Measurements from ENCODE around the gene P2RX6. TPM values are rescaled to one million over a fixed set of nuclear protein-coding genes. Genes with fewer than 3 reads are reported as not detected.
A peak's percentile ranks its signal among the peaks of the same experiment; 100 is the strongest.

Gene P2RX6
- total and polyA plus RNA-seq, 9 of the 15 experiments (the other 6 are each of a cell fraction or from before 2014, with no cell fraction given) = 0.01 to 3.9 (median 1.5) TPM; not detected in 1

GRCh38 chr22:21029486-21030025 lies 14.6 kb downstream of the P2RX6 start (continued):
- TF ChIP-seq TAL1 (IDR thresholded peaks at IDR 0.05) (no peak), ZNF668 (CRISPR knock-in tag; IDR thresholded peaks at IDR 0.05) (no peak), CAMTA2 (CRISPR knock-in tag; conservative IDR thresholded peaks at IDR 0.05) (0 out of 2 replicates have a peak, but pooled peaks have one; percentile 9), L3MBTL2 (IDR thresholded peaks at IDR 0.05) (no peak), ZNF324 (CRISPR knock-in tag; IDR thresholded peaks at IDR 0.05) (no peak), TBL1XR1 (IDR thresholded peaks at IDR 0.05; ENCODE audit: low read length in 2 of 2) (no peak), BCOR (IDR thresholded peaks at IDR 0.05) (no peak), SMARCE1 (IDR thresholded peaks at IDR 0.05) (no peak)

- 4% methylated on average over 15 of the region's 15 CpGs for WGBS (ENCODE audit: insufficient coverage, low coverage, missing lambda C conversion rate)
- Histone ChIP-seq H3K27me3 (ENCODE audit: control insufficient read depth in 2 of 2, insufficient read depth in 2 of 2, low read length in 2 of 2) (peaks cover 45 to 83% of the 10 kb centered on the region in 2 experiments; a peak in 4 of 5 replicates), H3K9ac (ENCODE audit: insufficient read depth in 1 of 2, low read depth in 2 of 2, low read length in 2 of 2) (peak overlapping the region in 1 of 2 experiments; percentile 54; a peak in 2 of 4 replicates), H2AFZ (ENCODE audit: low read depth, low read length) (no peak overlapping the region), H3K4me3 (no peak overlapping the region), H4K20me1 (replicated peaks; ENCODE audit: control insufficient read depth, insufficient read depth, low read length) (peaks cover 50% of the 10 kb centered on the region), H3K79me2 (ENCODE audit: control insufficient read depth, insufficient read depth, low read length) (no peaks in the 10 kb centered on the region), H3K36me3 (ENCODE audit: control insufficient read depth, insufficient read depth, low read length) (no peaks in the 10 kb centered on the region), H3K9me1 (ENCODE audit: control insufficient read depth, insufficient read depth, low read length) (peaks cover 4% of the 10 kb centered on the region), H3K4me1 (replicated peaks in 1 of 2; ENCODE audit: control insufficient read depth in 2 of 2, insufficient read depth in 2 of 2, low read length in 2 of 2) (peaks cover 0 to 58% of the 10 kb centered on the region in 2 experiments; a peak in 4 of 5 replicates), H3K9me3 (replicated peaks; ENCODE audit: control insufficient read depth, insufficient read depth, low read depth, low read length) (no peaks in the 10 kb centered on the region), H3K27ac (ENCODE audit: extremely low read depth, low read depth, low read length) (no peak overlapping the region), H3K4me2 (ENCODE audit: insufficient read depth, low read length) (no peak overlapping the region)
- intact Hi-C loops (cut with micrococcal nuclease) = loop anchor here (2.0 kb wide), 1 partner anchor 15 kb away; the partner anchor contains the start of gene LRRC74B
- ATAC-seq (no peak), DNase-seq (ENCODE audit: extremely low read depth in 1 of 4, low spot score in 3 of 4) (no peak), FAIRE-seq (no peak)
- ChIA-PET POLR2A (interaction anchor here (1.2 to 10.2 kb wide), 4 partner anchors 12 to 109 kb away, joined by 3 to 120 read pairs (median 50); partner anchors contain the start of genes LRRC74B and P2RX6), CTCF (ENCODE audit: low intra/inter-chr PET ratio) (no interaction called here)
- no TSS peak for BruUV-seq (replicated peaks)
- in situ Hi-C loops (cut with MboI) = no loop called here
- TF ChIP-seq ATF7 (IDR thresholded peaks at IDR 0.05) (no peak), ARNT (IDR thresholded peaks at IDR 0.05) (no peak), CBFB (CRISPR knock-in tag; IDR thresholded peaks at IDR 0.05) (no peak), YY1 (IDR thresholded peaks at IDR 0.05; ENCODE audit: borderline replicate concordance in 1 of 3, control insufficient read depth in 1 of 3, extremely low read depth in 1 of 3, insufficient read depth in 3 of 3, insufficient read length in 1 of 3, insufficient replicate concordance in 2 of 3, low read depth in 1 of 3, low read length in 2 of 3) (peak in 1 of 3 experiments; percentile 9), THRAP3 (IDR thresholded peaks at IDR 0.05; ENCODE audit: borderline replicate concordance) (no peak), VEZF1 (CRISPR knock-in tag; IDR thresholded peaks at IDR 0.05) (no peak), SMARCB1 (IDR thresholded peaks at IDR 0.05; ENCODE audit: insufficient read length, low read depth) (no peak), POLR2G (IDR thresholded peaks at IDR 0.05; ENCODE audit: low read depth, low read length) (peak; percentile 45; the same call in 1 of the 2 replicates), TCF7L2 (IDR thresholded peaks at IDR 0.05; ENCODE audit: low read depth, low read length) (no peak), ZNF655 (CRISPR knock-in tag; IDR thresholded peaks at IDR 0.05) (no peak), ZBTB1 (CRISPR knock-in tag; IDR thresholded peaks at IDR 0.05; ENCODE audit: borderline replicate concordance, low read depth) (no peak), ARID1B (IDR thresholded peaks at IDR 0.05) (no peak)
These were observed 15.1 kb downstream of the P2RX6 start for GRCh38 chr22:21030032-21030431.

Measured in K562 (cell line).